Left cardiac atrium (tissue), 4 donors: Measurements from ENCODE around the gene PSMC3. TPM values are rescaled to one million over a fixed set of nuclear protein-coding genes. Genes with fewer than 3 reads are reported as not detected.

Experiments
- ATAC-seq, 2 donors: fragments of 200-7000 bp; cut with Tn5 transposase; one replicate each; pipeline ENCODE4 v1.9.1; 2020; ENCODE audit warnings: mild to moderate bottlenecking in 2 of 2, moderate library complexity in 2 of 2
- DNase-seq: peaks from one replicate; pipeline ENCODE4 v3.0.0-alpha.2; 2020
- intact Hi-C, 2 donors: fragments of 100-400 bp; cut with DNase I; formaldehyde crosslinking; loops; one replicate each; pipeline versions ENCODE4 v1.14.1 to v1.15.1; 2022 to 2023
- total RNA-seq, 2 donors: library from RNA; stranded (reverse); fragmentation: NEBNext Ultra II Directional; extraction: Animal tissue kit (Norgen Biotek cat#: 25700); gene quantifications; one replicate each; pipeline ENCODE4 v1.2.1, GENCODE V29; 2021
- donor health status: DM: no; HTN: yes; CAD: no.
- donor health status: DM: no; HTN: yes; CAD: no; lungs with severe emphysema.
- donor health status: DM: yes; HTN: yes; CAD: no.
- donor health status: Dilated cardiomyopathy.

Gene PSMC3
- total RNA-seq, 2 donors from 2014 or later = 133 to 154 TPM

- intact Hi-C loops = no loop called here
- no peak for DNase-seq
- no peak for ATAC-seq
Observed at GRCh38 chr11:47384498-47384897, 41.7 kb downstream of the PSMC3 start.

DNA sequence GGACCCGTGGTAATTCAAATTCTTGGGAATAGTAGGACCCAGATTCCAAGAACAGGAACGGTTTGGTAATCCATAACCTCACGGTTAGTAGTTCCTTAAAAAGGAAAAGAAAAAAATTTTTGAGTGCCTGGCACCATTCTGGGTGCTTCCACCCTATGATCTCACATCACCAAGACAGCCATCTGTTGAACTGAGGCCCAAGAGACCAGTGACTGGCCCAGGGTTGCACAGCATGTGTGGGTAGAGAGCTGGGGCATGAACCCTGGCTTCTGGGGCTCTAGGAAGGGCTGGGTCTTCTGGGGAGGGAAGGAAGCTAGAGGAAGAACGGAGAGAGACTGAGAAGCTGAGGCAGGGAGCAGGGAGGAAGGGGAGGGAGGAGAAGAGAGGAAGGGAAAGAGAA lies 43.2 kb downstream of the PSMC3 start:
- ATAC-seq (peak in 1 of 2 donors; percentile 32), DNase-seq (no peak)
- intact Hi-C loops = no loop called here

DNA sequence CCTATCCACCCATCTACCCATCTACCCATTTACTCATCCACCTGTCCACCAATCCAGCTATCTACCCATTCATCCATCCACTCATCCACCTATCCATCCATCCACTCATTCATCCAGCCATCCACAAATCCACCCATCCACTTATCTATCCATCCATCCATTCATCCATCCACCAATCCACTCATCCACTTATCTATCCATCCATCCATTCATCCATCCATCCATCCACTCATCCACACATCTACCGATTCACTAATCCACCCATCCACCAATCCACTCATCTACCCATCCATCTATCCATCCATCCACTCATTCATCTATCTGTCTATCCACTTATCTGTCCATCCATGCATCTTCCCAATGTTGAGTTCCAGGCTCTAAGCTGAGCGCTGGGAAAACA lies 46.2 kb downstream of the PSMC3 start:
- ATAC-seq (no peak), DNase-seq (no peak)
- intact Hi-C loops = no loop called here

DNA sequence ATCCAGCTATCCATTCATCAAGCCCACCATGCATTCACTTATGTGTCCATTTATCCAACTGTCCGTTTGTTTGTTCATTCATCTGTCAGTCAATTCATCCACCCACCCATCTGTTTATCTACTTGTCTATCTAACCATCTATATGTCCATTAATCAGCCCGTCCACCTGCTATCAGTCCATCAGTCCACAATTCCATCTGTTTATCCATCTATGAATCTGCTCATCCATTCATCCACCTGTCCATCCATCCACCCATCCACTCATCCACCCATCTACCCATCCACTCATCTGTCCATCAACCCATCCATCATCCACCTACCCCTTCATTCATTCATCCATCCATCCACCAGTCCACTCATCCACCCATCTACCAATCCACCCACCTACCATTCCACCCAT lies 46.9 kb downstream of the PSMC3 start:
- no peak for DNase-seq
- intact Hi-C loops = loop anchor here (5.0 to 10.0 kb wide), 4 partner anchors 73 to 473 kb away; partner anchors contain the start of gene NUP160 (in 1 of the 2)
- no peak for ATAC-seq

- intact Hi-C loops = loop anchor here (5.0 to 10.0 kb wide), 4 partner anchors 73 to 473 kb away; partner anchors contain the start of gene NUP160 (in 1 of the 2)
- ATAC-seq = no peak
Observed at GRCh38 chr11:47378836-47379170, 47.4 kb downstream of the PSMC3 start.

DNA sequence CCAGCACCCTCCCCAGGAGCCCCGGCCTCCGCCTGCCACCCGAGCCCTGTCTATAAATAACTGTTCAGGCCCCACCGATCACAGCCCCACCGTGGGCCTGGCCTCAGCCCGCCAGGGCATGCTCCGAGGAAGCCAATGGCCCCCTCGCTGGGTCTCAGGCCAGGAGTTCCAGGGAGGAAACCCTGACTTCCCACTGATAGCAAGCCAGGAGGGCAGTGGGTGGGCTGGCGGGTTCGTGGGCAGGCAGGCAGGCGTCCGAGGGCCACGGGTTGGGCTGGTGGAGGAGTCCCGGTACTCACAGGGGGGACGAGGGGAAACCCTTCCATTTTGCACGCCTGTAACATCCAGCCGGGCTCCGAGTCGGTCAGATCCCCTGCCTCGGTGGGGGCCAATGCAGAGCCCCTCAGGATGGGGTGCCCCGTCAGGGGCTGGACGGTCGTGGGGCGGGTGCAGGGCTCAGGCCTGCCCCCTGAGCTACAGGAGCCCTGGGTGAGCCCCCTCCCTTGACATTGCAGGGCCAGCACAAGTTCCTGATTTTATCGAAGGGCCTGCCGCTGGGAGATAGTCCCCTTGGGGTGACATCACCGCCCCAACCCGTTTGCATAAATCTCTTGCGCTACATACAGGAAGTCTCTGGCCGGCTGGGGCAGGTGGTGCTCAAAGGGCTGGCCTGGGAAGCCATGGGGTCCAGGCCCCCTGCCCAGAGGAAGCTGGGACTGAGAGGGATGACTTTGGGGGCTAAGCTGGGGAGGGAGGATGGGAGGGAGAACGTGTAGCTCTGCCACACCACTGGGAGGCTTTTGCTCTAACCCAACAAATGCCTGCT lies 48.0 kb downstream of the PSMC3 start, which contains the start of gene SPI1:
TSS of gene SPI1 (minus strand) at position 538 of the 826 bp plus-strand sequence. CDS start at position 344, 194 bp downstream.
- intact Hi-C loops = loop anchor here (5.0 to 10.0 kb wide), 4 partner anchors 74 to 474 kb away; partner anchors contain the start of gene NUP160 (in 1 of the 2)
- ATAC-seq (peak; percentile 47 to 52), DNase-seq (peak; percentile 66)

More at GRCh38 chr11:47378836-47379170, 47.4 kb downstream of the PSMC3 start:
- no peak for DNase-seq

DNA sequence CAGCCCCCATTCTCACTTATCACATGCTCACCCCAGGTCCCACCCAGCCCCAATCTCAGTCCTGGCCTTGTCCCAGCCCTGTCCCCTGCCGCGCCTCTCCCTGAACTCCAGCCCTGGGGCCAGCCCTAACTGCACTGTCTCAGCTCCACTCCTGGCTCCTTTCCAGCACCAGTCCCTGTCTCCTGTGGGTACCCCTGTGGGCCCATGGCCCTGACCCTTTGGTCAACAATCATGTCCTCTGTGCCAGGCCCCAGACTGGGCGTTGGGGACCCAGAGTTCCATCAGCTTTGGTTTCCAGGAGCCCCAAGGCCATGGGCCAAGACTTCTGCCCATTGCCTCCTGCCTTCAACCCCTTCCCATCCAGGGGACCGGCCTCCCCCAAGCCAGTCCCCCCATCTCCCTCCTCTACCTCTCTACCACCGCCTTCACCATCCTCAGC lies 48.6 kb downstream of the PSMC3 start:
- no peak for DNase-seq
- peak in 1 of 2 donors; percentile 32 for ATAC-seq
- intact Hi-C loops = loop anchor here (5.0 to 10.0 kb wide), 4 partner anchors 75 to 475 kb away; partner anchors contain the start of gene NUP160 (in 1 of the 2)

DNA sequence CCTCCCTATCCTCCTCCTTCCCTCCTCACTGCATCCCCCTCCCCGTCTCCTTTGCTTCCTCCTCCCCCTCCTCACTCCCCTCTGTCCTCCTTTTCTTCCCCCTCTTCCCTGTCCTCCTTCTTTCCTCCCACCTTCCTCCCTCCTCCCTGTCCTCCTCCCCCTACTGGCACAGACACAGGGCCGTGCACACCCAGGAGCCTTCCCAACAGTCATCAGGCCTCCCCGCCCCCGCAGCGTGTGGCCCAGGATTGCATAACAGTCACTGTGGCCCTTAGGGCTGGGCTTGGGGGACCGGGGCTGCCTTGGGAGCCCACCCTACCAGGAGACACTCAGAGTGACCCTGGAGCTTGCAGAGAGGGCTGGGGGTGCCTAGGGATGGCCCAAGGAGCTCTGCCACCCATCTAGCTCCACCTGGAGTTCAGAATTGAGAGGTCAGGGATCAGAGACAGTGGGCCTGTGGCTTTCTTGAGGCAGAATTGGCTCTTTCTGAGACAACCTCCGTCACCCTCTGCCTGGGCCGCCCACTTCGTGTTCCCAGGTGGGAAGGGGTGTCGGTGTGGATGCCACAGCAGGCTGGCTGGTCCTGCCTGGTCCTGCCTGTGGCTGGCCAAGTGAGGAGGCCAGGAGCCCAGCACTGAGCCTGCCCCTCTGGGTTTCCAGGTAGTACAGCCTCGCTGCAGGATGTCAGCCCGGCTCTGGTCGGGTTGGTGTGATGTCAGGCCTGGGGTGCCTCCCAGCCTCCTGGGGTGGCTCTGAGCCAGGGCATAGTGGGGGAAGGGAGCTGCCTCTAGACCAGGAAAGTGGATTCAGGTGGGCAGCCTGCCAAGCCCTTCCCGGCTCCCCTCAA lies 49.5 kb downstream of the PSMC3 start:
- intact Hi-C loops = loop anchor here (5.0 to 10.0 kb wide), 4 partner anchors 76 to 476 kb away; partner anchors contain the start of gene NUP160 (in 1 of the 2)
- DNase-seq (peak; percentile 48), ATAC-seq (peak in 1 of 2 donors; percentile 50)

- no peak for DNase-seq
- intact Hi-C loops = loop anchor here (5.0 to 10.0 kb wide), 4 partner anchors 76 to 476 kb away; partner anchors contain the start of gene NUP160 (in 1 of the 2)
- ATAC-seq = no peak
Observed at GRCh38 chr11:47376107-47376524, 50.1 kb downstream of the PSMC3 start.

DNA sequence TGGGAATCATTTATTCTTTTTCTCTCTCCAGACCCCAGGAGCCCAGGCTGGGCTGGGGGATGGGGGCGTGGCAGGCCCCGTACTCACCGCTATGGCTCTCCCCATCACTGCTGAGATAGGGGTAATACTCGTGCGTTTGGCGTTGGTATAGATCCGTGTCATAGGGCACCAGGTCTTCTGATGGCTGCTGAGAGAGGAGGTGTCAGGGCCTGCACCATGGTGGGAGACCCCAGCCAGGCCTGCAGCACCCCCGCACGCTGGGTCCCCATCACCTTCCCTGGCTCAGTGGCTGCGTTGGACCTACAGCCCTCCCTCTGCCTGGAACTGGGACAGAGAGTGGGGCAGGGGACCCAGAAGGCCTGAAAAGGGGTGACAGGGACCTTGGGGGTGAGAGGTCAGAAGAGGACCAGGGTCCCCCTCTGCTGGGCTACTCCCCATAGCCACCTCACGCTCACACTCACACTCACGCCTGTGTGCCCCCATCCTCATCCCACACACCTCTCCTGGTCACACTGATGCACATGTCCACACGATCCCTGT lies 50.6 kb downstream of the PSMC3 start:
- no peak for DNase-seq
- intact Hi-C loops = loop anchor here (2.0 to 10.0 kb wide), 5 partner anchors 77 to 477 kb away; partner anchors contain the start of gene NUP160 (in 1 of the 2)
- no peak for ATAC-seq

DNA sequence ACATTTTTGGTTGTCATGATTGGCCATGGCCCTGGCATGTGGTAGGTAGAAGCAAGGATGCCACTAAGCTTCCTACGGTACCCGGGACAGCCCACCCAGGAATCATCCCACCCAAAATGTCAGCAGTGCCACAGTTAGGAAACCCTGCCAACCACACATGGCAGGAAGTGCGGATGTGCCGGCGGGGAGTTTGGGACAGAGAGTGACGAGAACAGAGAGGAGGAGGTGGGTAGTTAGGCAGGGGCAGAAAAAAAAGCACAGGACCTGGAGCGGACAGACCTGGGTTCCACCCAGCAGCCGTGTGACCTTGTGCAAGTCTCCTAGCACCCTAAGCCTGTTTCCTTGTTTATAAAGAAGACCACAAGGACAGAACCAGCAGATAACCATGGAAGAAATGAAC lies 51.2 kb downstream of the PSMC3 start:
- no peak for ATAC-seq
- DNase-seq = no peak
- intact Hi-C loops = loop anchor here (2.0 to 10.0 kb wide), 5 partner anchors 77 to 477 kb away; partner anchors contain the start of gene NUP160 (in 1 of the 2)

GRCh38 chr11:47374720-47375019 lies 51.6 kb downstream of the PSMC3 start:
- DNase-seq = no peak
- intact Hi-C loops = loop anchor here (2.0 to 10.0 kb wide), 5 partner anchors 78 to 478 kb away; partner anchors contain the start of gene NUP160 (in 1 of the 2)
- no peak for ATAC-seq

DNA sequence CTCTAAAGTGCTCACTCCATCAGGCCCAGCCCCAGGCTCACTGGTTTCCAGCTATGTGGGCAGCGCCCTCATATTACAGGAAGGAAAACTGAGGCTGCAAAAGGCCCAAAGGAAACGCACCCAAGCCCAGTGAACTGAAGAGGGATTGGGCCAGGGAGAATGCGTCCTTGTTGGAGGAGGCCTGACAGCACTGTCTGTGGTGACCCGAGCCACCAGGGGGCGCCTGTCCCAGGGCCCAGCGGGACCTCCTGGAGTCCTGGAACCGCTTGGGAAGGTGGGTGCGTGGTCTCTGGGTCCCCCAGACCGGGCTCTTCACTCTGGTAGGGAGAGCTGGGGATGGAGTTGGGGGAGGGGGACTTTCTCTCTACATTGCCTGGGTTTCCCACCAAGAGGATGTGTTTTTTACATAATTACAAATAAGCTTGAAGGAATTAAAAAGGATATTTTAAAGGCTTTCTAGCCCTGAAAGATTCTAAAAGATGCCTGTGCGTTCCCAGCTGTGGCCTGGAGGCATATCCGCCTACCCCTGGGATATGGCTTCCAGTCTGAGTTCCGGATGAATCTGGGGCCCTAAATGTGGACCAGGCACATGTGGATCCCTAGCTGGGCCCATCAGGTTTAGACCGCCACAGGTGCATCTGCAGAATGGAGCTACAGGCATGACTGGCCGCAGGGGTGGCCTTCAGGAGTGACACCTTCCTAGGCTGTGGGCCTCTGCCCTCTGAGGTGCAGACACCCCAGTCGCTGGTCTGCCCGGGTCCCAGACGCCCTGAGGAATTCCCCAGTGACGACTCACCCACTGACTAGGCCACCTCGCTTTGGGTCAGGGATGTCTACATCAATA lies 52.1 kb downstream of the PSMC3 start:
- intact Hi-C loops = loop anchor here (2.0 to 10.0 kb wide), 3 partner anchors 81 to 471 kb away; partner anchors contain the start of gene NUP160 (in 1 of the 2)
- ATAC-seq (peak; percentile 75 to 85), DNase-seq (peak; percentile 90)

- DNase-seq (no peak), ATAC-seq (no peak)
- intact Hi-C loops = loop anchor here (10.0 kb wide), 2 partner anchors 242 to 472 kb away; partner anchors contain the start of gene NUP160 (in 1 of the 2)
Observed at GRCh38 chr11:47372422-47372821, 53.8 kb downstream of the PSMC3 start.

DNA sequence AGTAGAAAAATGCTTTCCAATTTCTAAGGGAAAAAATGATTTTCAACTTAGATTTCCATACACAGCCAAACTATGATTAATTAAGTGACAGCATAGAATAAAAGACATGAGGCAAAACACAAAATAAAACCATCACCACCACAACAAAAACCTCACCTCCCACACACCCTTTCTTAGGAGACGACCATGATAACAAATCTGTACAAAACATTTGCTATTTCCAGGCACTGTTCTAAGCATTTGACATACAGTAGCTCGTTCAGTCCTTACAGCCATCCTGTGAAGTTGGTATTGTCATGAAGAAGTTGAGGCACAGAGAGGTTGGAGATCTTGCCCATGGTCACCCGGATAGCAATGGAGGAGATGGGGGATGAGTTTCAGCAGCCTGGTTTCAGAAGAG lies 56.6 kb downstream of the PSMC3 start:
- ATAC-seq = no peak
- no peak for DNase-seq
- intact Hi-C loops = loop anchor here (10.0 kb wide), 2 partner anchors 245 to 475 kb away; partner anchors contain the start of gene NUP160 (in 1 of the 2)
